PC-9 (cell line): ENCODE measurements around the gene IREB2. TPM values are rescaled to one million over a fixed set of nuclear protein-coding genes. Genes with fewer than 3 reads are reported as not detected.

ENCODE experiments used
- BruUV-seq: library from RNA; stranded (reverse); fragments of 400-500 nt; replicated peaks from 2 replicates; lab custom pipeline; 2021; lab: Mats Ljungman, UMichigan
- CTCF ChIA-PET: fragments of 300-600 bp; sonication (Branson Sonifier 250); formaldehyde crosslinking; loops from one replicate; lab custom pipeline; 2022; ENCODE audit warnings: antibody characterized with exemption; lab: Charles Lee
- POLR2A ChIA-PET: fragments of 300-600 bp; sonication (Branson Sonifier 250); formaldehyde crosslinking; loops from one replicate; lab custom pipeline; 2022; ENCODE audit warnings: antibody characterized with exemption; ENCODE audit not compliant: unreplicated experiment; lab: Charles Lee
- DNase-seq, 2 experiments: peaks; one replicate each; pipeline versions ENCODE4 v3.0.0 to v3.0.0-alpha.2; 2015 to 2022; ENCODE audit warnings: mixed read lengths in 1 of 2
- H2AFZ ChIP-seq: fragments of 200-600 bp; sonication (generic); 2 replicates; pipeline ENCODE4 v1.8.1; 2017; ENCODE audit warnings: antibody characterized with exemption
- H3F3A ChIP-seq: fragments of 200-600 bp; sonication (generic); 2 replicates; pipeline ENCODE4 v1.8.1; 2017; ENCODE audit warnings: antibody characterized with exemption, mild to moderate bottlenecking, low read depth; ENCODE audit not compliant: insufficient read depth
- H3K27ac ChIP-seq: fragments of 200-600 bp; sonication (generic); 2 replicates; pipeline ENCODE4 v1.6.1; 2016; ENCODE audit warnings: mixed run types
- H3K27me3 ChIP-seq: fragments of 200-600 bp; sonication (generic); 2 replicates; pipeline ENCODE4 v1.6.1; 2016; ENCODE audit warnings: low read depth, mixed run types; ENCODE audit not compliant: insufficient read depth
- H3K36me3 ChIP-seq: fragments of 200-600 bp; sonication (generic); 2 replicates; pipeline ENCODE4 v1.6.1; 2016; ENCODE audit warnings: low read depth, mixed run types
- H3K4me1 ChIP-seq: fragments of 200-600 bp; sonication (generic); replicated peaks from 2 replicates; pipeline ENCODE4 v1.6.1; 2016; ENCODE audit warnings: mixed run types; ENCODE audit not compliant: insufficient read depth
- H3K4me2 ChIP-seq: fragments of 200-600 bp; sonication (generic); 2 replicates; pipeline ENCODE4 v1.6.1; 2017; ENCODE audit warnings: mixed run types
- H3K4me3 ChIP-seq: fragments of 200-600 bp; sonication (generic); 2 replicates; pipeline ENCODE4 v1.6.1; 2016; ENCODE audit warnings: mixed run types
- H3K79me2 ChIP-seq: fragments of 200-600 bp; sonication (generic); 2 replicates; pipeline ENCODE4 v1.6.1; 2017; ENCODE audit warnings: low read depth, mixed run types
- H3K9me2 ChIP-seq: fragments of 200-600 bp; sonication (generic); 2 replicates; pipeline ENCODE4 v1.8.1; 2017; ENCODE audit warnings: mild to moderate bottlenecking; ENCODE audit not compliant: insufficient read depth
- H3K9me3 ChIP-seq: fragments of 200-600 bp; sonication (generic); 2 replicates; pipeline ENCODE4 v1.8.1; 2016; ENCODE audit warnings: low read depth; ENCODE audit not compliant: insufficient read depth
- H4K20me1 ChIP-seq: fragments of 200-600 bp; sonication (generic); 2 replicates; pipeline ENCODE4 v1.8.1; 2017; ENCODE audit not compliant: insufficient read depth
- CTCF ChIP-seq: fragments of 200-600 bp; sonication (generic); conservative IDR thresholded peaks from 2 replicates; pipeline ENCODE4 v1.6.1; 2017; ENCODE audit warnings: mixed run types, antibody characterized with exemption, mild to moderate bottlenecking, moderate library complexity
- EZH2 ChIP-seq: fragments of 200-600 bp; sonication (generic); IDR thresholded peaks from 2 replicates; pipeline ENCODE4 v1.8.0; 2017; ENCODE audit warnings: antibody characterized with exemption, low read depth
- intact Hi-C: fragments of 100-400 bp; cut with micrococcal nuclease; formaldehyde crosslinking; loops from one replicate; pipeline ENCODE4 v1.10.0; 2022; ENCODE audit not compliant: unreplicated experiment
- total RNA-seq: library from RNA; stranded (reverse); gene quantifications from 2 replicates; pipeline ENCODE4 v1.2.3, GENCODE V29; 2021

The IREB2 gene
- total RNA-seq, 1 experiment from 2014 or later, result 48.8 TPM

GRCh38 chr15:78479650-78480049 lies 41.6 kb downstream of the IREB2 start:
- Histone ChIP-seq H3K4me3 (no peak overlapping the region), H3K79me2 (no peaks in the 10 kb centered on the region), H3K9me2 (no peaks in the 10 kb centered on the region), H2AFZ (no peak overlapping the region), H3K9me3 (no peaks in the 10 kb centered on the region), H3K27ac (no peak overlapping the region), H3K4me1 (no peaks in the 10 kb centered on the region), H3K27me3 (no peaks in the 10 kb centered on the region), H3F3A (peaks cover 12% of the 10 kb centered on the region; the same call in 1 of the 2 replicates), H4K20me1 (peaks cover 5% of the 10 kb centered on the region), H3K4me2 (no peak overlapping the region), H3K36me3 (peaks cover 11% of the 10 kb centered on the region)
- BruUV-seq, result no TSS peak
- TF ChIP-seq CTCF (no peak), EZH2 (no peak)
- intact Hi-C loops, result no loop called here
- POLR2A ChIA-PET, result no interaction called here
- no peak for DNase-seq
- CTCF ChIA-PET, result no interaction called here

- Histone ChIP-seq H3K79me2 (no peaks in the 10 kb centered on the region), H3K9me3 (no peaks in the 10 kb centered on the region), H3K36me3 (peaks cover 7% of the 10 kb centered on the region), H4K20me1 (peaks cover 8% of the 10 kb centered on the region), H3F3A (peaks cover 7% of the 10 kb centered on the region; the same call in 1 of the 2 replicates), H3K9me2 (no peaks in the 10 kb centered on the region), H2AFZ (no peak overlapping the region), H3K4me1 (no peaks in the 10 kb centered on the region), H3K4me3 (no peak overlapping the region), H3K27me3 (no peaks in the 10 kb centered on the region), H3K4me2 (no peak overlapping the region), H3K27ac (no peak overlapping the region)
- no peak for DNase-seq
- CTCF ChIA-PET, result interaction anchor here (0.6 to 1.0 kb wide), 2 partner anchors 12 to 175 kb away, joined by 3 to 6 read pairs; no protein-coding TSS in a partner anchor
- intact Hi-C loops, result loop anchor here (1.0 kb wide), 1 partner anchor 174 kb away; no protein-coding TSS in a partner anchor
- no peak for TF ChIP-seq CTCF
- no peak for TF ChIP-seq EZH2
- POLR2A ChIA-PET, result no interaction called here
- no TSS peak for BruUV-seq
These were observed 43.9 kb downstream of the IREB2 start for GRCh38 chr15:78481917-78482316.

GRCh38 chr15:78492872-78493271 lies 54.9 kb downstream of the IREB2 start:
- no peak for DNase-seq
- Histone ChIP-seq H3K27ac (no peak overlapping the region), H3F3A (peaks cover 13% of the 10 kb centered on the region; the same call in 1 of the 2 replicates), H3K79me2 (no peaks in the 10 kb centered on the region), H4K20me1 (peaks cover 13% of the 10 kb centered on the region; the same call in 1 of the 2 replicates), H3K4me1 (no peaks in the 10 kb centered on the region), H2AFZ (no peak overlapping the region), H3K4me3 (no peak overlapping the region), H3K4me2 (no peak overlapping the region), H3K27me3 (no peaks in the 10 kb centered on the region), H3K9me3 (no peaks in the 10 kb centered on the region), H3K36me3 (peaks cover 16% of the 10 kb centered on the region; the same call in 1 of the 2 replicates), H3K9me2 (no peaks in the 10 kb centered on the region)
- intact Hi-C loops, result no loop called here
- TF ChIP-seq EZH2 (no peak), CTCF (no peak)
- ChIA-PET CTCF (no interaction called here), POLR2A (no interaction called here)
- BruUV-seq, result no TSS peak
